ENCODE data around the gene MGST2.

DNA sequence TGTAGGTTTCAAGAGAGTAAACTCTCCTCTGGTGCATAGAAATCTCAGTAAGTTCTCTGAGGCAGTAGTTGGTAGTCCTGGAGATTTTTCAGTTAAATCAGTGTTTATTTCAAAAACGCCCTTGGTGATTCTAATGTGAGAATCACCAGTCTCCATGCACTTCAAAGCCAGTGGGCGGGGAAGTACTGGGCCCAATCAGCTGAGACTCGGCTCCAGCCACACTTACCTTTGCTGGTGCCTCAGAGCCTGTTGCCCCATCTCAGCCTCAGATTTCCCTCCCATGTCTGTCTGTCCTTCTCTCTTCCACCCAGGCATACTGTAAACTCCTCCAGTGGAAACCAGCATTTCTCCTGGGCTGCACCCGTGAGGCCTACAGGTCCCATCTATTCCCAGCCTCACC is 7.4 kb upstream of the MGST2 start:
- TF ChIP-seq, protein P1, sequence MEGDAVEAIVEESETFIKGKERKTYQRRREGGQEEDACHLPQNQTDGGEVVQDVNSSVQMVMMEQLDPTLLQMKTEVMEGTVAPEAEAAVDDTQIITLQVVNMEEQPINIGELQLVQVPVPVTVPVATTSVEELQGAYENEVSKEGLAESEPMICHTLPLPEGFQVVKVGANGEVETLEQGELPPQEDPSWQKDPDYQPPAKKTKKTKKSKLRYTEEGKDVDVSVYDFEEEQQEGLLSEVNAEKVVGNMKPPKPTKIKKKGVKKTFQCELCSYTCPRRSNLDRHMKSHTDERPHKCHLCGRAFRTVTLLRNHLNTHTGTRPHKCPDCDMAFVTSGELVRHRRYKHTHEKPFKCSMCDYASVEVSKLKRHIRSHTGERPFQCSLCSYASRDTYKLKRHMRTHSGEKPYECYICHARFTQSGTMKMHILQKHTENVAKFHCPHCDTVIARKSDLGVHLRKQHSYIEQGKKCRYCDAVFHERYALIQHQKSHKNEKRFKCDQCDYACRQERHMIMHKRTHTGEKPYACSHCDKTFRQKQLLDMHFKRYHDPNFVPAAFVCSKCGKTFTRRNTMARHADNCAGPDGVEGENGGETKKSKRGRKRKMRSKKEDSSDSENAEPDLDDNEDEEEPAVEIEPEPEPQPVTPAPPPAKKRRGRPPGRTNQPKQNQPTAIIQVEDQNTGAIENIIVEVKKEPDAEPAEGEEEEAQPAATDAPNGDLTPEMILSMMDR (IDR thresholded peaks at IDR 0.05) = no peak
- TF ChIP-seq POLR2A (IDR thresholded peaks at IDR 0.05) = no peak

All from right lobe of liver (tissue), 4 donors.